GM12878 (cell line): ENCODE measurements around the gene ADCK1. TPM values are rescaled to one million over a fixed set of nuclear protein-coding genes. Genes with fewer than 3 reads are reported as not detected.

ENCODE experiments used
- ATF7 ChIP-seq: fragments of 450-650 bp; IDR thresholded peaks from 2 replicates; pipeline ENCODE4 v1.6.1; 2016; ENCODE audit warnings: low read depth, mild to moderate bottlenecking
- CEBPZ ChIP-seq: fragments of 150-350 bp; IDR thresholded peaks from 2 replicates; pipeline ENCODE4 v1.6.1; 2016; ENCODE audit warnings: low read depth, low read length
- CHD2 ChIP-seq: IDR thresholded peaks from 2 replicates; pipeline ENCODE4 v1.6.1; 2011; ENCODE audit warnings: low read depth, low read length, improper control_type of control experiment, borderline replicate concordance
- DPF2 ChIP-seq: fragments of 450-650 bp; IDR thresholded peaks from 2 replicates; pipeline ENCODE4 v1.6.1; 2017; ENCODE audit warnings: mild to moderate bottlenecking
- E4F1 ChIP-seq: fragments of 450-650 bp; IDR thresholded peaks from 2 replicates; pipeline ENCODE4 v1.6.1; 2018; ENCODE audit warnings: borderline replicate concordance, mild to moderate bottlenecking; ENCODE audit not compliant: partially characterized antibody
- HSF1 ChIP-seq: fragments of 150-350 bp; IDR thresholded peaks from 2 replicates; pipeline ENCODE4 v1.6.1; 2014; ENCODE audit warnings: mild to moderate bottlenecking, low read depth, low read length
- KLF5 ChIP-seq: fragments of 450-650 bp; IDR thresholded peaks from 2 replicates; pipeline ENCODE4 v1.6.1; 2014; ENCODE audit warnings: mild to moderate bottlenecking; ENCODE audit not compliant: partially characterized antibody
- LARP7 ChIP-seq: fragments of 450-650 bp; IDR thresholded peaks from 2 replicates; pipeline ENCODE4 v1.6.1; 2017; ENCODE audit warnings: mild to moderate bottlenecking
- MAX ChIP-seq: IDR thresholded peaks from 2 replicates; pipeline ENCODE4 v1.6.1; 2012; ENCODE audit warnings: low read depth, low read length, improper control_type of control experiment
- MEF2A ChIP-seq: IDR thresholded peaks from 2 replicates; pipeline ENCODE4 v1.6.1; 2011; ENCODE audit warnings: low read depth, mild to moderate bottlenecking, low read length, moderate library complexity; ENCODE audit not compliant: insufficient read depth
- REST ChIP-seq: IDR thresholded peaks from 2 replicates; pipeline ENCODE4 v1.6.1; 2012; ENCODE audit warnings: mild to moderate bottlenecking, low read depth, low read length
- RUNX3 ChIP-seq: IDR thresholded peaks from 2 replicates; pipeline ENCODE4 v1.6.1; 2012; ENCODE audit warnings: low read length, inconsistent platforms
- SKIL ChIP-seq: fragments of 450-650 bp; IDR thresholded peaks from 2 replicates; pipeline ENCODE4 v1.6.1; 2017; ENCODE audit warnings: mild to moderate bottlenecking, low read depth, inconsistent platforms; ENCODE audit not compliant: poor library complexity, severe bottlenecking
- TCF7 ChIP-seq: IDR thresholded peaks from 2 replicates; pipeline ENCODE4 v1.6.1; 2014; ENCODE audit warnings: antibody characterized with exemption, borderline replicate concordance
- YY1 ChIP-seq: IDR thresholded peaks from 2 replicates; pipeline ENCODE4 v1.6.1; 2011; ENCODE audit warnings: low read depth, mild to moderate bottlenecking, low read length
- polyA plus RNA-seq, 11 experiments: library from polyadenylated mRNA; depleted of rRNA in 4 of 11; unstranded in 6 of 11; stranded (reverse) in 5 of 11; fragments of >200 nt; fragmentation: Nextera tagmentation in 4 of 11; fragmentation: Illumina TruSeq in 1 of 11; extraction: Ambion mirVana in 4 of 11; extraction: Trizol in 1 of 11; gene quantifications; 1 replicate in 1 of 11; 2 replicates in 10 of 11; pipeline versions ENCODE4 v1.2.1 to v1.2.3, GENCODE V29; 2011 to 2016; ENCODE audit warnings: inconsistent platforms in 2 of 11, missing spikeins in 2 of 11, low read depth in 1 of 11
- total RNA-seq, 4 experiments: library from RNA; depleted of rRNA in 3 of 4; stranded (reverse); fragments of >200 nt in 3 of 4; fragmentation: Illumina TruSeq in 1 of 4; extraction: Trizol in 1 of 4; gene quantifications; 2 replicates each; pipeline versions ENCODE4 v1.2.1 to v1.2.3, GENCODE V29; 2013 to 2021

The ADCK1 gene
- total and polyA plus RNA-seq, 10 of the 15 experiments (the other 5 are each of a cell fraction or from before 2014, with no cell fraction given), result 3.3 to 8.5 (median 5.1) TPM

GRCh38 chr14:77760381-77761204 lies 39.3 kb upstream of the ADCK1 start, which contains the start of gene SNW1 (continued):
- TF ChIP-seq REST (no peak), SKIL (no peak), ATF7 (peak; percentile 31; the same call in 1 of the 2 replicates), DPF2 (no peak; the same call in 1 of the 2 replicates), RUNX3 (peak; percentile 41), CEBPZ (no peak), MEF2A (no peak), KLF5 (no peak), TCF7 (no peak), LARP7 (no peak), E4F1 (no peak), HSF1 (no peak), YY1 (peak; percentile 97), CHD2 (no peak), MAX (no peak)
